GM19397 (cell line): ENCODE measurements around the gene CCDC157.

Experiments
- ATAC-seq: cut with Tn5 transposase; IDR thresholded peaks from one replicate; pipeline ENCODE4 v1.9.1; 2021; ENCODE audit warnings: mild to moderate bottlenecking, moderate library complexity; ENCODE audit not compliant: unreplicated experiment

Gene CCDC157

DNA sequence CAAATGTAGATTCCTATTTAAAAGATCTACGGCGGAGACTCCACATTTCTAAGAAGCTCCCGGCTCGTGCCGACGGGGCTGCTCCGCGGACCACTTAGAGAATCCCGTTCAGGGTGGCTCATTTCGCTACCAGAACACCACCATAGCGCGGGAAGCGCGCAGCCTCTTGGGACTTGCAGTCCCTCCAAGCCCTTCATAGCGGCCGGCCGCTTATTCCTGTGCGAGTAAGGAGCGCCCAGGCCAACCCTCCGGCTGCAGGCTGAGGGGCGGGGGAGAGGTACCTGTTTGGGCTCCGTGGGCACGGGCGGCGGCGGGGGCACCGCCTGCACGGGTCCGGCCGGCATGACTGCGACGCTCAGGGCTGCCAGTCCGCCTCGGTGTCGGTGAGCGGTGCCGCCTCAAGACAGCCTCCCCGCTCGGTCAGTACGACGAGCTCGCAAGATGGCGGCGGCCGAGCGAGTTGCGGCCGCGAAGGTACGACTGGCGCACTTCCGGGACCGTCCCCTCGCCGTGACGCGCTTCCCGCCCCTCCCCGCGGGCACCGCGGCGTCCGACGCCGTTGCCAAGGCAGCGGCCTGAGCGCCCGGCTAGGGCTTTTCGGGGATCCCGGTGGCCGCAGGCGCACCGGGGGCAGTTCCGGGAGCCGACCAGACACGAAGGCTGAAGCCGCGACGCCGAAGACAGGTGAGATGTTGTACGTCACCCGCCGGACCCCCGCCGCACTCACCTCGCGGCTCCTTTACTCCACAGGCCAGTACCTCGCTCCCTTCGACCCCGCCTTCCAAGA lies at the start of gene CCDC157, which contains the start of gene SF3A1:
Gene CCDC157 (plus strand): TSS at position 559 of the 787 bp plus-strand sequence. CDS start 8,994 bp downstream, outside the sequence.
Gene SF3A1 (minus strand): TSS at position 446 of the 787 bp plus-strand sequence. CDS start 102 bp downstream, at position 344.
- ATAC-seq, result peak; percentile 97

DNA sequence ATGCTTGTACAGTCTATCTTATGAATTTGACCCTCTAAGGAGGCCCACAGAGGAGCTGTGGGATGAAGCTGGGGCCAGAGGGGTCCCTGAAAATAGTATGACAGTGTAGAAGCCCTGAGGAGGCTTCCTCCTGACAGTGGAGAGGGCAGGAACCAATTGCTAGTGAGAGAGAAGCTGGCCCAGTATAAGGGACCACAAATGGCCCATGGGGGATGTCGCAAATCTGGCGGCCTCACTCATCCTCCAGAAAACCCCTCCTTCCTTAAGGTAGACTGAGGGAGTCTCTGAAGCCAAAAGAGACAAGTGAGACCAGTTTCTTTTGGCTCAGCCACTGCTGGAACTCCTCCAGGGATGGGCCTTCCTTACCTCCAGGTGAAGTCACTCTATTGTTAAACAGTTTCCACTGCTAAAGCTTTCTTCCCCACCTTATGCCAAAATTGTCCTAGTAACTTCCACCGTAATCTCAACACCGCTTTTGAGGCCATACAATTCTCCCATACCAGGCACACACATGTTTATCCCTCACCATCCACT lies 49.7 kb upstream of the CCDC157 start:
- ATAC-seq, result no peak

DNA sequence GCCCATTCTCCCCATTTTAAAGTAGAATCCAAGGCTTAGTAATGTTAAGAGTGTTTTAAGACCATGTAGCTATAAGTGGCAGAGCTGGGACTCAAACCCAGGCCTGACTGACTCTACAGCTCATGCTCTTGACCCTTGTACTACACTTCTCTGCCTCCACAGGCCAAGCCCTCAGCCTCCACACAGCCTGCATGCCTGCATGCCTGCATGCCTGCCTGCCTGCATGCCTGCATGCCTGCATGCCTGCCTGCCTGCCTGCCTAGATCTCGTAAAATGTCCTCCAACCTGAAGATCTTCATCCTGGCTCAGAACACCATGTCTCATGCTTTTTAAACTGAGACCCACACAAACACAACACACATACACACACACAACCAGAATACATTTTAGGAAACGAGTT lies 48.7 kb upstream of the CCDC157 start:
- ATAC-seq, result no peak

DNA sequence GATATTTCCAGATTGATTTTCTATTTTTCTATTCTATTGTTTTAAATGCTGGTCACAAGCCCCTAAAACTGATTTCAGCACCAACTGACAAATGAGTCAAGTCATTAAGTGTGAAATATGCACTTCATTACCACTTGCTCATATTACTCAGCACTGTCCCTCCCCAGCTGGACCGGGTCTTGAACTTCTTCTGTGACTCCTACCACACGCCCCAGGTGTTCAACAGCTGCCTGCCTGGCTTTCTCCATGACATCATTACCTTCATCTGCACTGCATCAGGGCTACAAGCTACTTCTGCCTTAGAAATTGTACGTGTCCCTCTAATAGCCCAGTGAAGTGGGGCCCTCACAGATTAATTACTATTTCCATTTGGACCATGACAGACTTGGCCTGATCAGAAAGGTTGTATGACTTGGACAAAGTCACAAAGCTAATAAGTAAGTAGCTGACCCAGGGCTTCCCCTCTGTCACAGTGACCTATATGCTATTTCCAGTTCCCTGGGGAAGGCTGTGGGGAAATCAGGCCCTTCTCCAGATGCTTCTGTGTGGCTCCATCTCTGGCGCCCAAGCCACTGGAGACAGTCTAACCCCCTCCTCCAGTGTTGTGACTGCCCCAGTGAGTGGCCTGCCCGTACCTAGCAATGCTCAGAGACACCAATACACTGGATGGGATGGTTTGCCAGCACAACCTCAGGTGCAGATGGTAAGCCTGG lies 48.1 kb upstream of the CCDC157 start:
- ATAC-seq, result no peak

DNA sequence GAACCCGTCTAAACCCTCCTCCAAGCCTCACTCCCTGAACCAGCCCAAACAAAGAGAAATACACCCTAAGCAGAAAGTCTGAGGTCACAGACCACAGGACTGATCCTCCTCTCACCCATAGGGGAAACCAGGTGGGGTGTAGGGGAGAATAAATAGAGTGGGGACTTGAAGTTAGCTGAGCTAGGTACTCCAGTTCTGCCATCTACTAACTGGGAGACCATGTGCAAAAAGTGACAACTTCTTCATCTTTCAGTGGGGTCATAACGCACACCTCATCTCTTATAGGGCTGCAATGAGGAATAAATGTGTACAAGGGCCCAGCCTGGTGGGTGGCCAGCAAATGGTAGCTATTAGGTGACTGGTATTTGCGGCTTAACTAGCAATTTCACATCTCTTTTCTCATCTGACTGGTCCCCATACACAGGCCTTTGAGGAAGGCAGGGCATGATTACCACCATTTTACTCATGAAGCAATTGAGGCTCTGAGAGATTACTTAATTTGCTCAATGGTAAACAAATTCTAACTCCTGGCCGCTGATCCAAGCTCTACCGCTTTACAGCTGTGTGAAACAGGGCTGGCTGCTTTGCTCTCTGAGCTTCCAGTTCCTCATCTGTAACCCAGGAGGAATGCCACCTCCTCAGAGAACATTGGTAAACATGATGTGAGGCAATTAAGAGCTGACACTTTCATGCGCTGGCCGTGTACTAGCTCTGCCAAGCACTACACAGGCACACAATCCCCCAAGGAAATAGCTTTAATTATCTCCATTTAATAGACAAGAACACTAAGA lies 46.7 kb upstream of the CCDC157 start:
- ATAC-seq, result no peak

DNA sequence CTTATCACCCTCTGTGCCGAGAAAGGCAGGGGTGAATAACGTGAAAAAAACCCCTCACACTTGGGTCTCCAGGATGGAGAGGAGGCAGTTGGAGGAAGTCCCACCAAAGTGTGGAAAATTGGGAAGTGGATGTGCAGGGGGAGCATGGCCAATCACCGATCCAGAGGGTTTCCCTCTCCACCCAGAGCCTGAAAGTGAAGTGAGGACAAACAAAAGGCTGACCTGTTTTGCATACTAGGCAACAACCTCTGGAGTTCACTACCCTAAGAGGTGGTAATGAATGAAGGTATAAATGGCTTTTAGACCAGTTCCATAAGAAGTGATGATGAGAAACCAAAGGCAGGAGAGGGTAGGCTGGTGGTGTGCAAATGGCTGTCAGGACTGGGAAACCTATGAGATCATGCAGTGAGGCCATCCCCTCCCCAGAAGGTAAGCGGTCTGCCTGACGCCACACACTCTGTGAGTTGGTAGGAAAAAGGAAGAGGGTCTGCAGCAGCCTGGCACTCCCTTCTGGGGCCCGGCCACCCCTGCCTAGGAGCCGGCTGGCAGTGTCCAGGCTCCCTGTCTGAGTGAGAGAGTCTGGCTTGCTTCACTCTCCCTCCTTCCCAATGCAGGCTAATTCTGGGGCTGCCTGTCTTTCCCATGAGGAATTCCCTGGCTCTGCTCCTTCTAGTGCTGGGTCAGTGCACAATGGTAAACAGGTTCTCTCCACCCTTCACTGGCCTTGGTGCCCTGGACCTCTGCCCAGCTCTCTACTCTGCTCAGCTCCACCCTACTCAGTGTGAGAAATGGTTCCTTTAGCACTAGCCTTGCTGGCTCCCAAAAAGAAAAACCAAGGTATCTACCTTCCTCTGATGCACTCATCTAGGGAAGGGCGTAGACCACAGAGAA lies 45.7 kb upstream of the CCDC157 start:
- no peak for ATAC-seq

DNA sequence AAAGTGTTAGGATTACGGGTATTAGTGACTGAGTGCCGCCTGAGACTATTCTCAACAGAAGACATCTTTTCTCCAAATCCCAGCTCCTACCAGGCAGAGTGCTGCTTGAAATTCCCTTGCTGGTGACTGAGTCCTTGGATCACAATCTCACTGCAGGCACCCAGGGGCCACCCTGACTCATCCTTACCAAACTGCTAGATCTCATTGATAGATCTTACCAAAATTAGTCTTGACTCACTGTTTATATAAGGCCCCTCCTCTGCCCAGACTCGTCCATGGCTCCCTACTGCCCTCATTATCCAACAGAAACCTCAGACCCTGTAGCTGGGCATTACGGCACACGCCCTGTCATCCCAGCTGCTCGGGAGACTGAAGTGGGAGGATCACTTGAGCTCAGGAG lies 44.8 kb upstream of the CCDC157 start:
- no peak for ATAC-seq

DNA sequence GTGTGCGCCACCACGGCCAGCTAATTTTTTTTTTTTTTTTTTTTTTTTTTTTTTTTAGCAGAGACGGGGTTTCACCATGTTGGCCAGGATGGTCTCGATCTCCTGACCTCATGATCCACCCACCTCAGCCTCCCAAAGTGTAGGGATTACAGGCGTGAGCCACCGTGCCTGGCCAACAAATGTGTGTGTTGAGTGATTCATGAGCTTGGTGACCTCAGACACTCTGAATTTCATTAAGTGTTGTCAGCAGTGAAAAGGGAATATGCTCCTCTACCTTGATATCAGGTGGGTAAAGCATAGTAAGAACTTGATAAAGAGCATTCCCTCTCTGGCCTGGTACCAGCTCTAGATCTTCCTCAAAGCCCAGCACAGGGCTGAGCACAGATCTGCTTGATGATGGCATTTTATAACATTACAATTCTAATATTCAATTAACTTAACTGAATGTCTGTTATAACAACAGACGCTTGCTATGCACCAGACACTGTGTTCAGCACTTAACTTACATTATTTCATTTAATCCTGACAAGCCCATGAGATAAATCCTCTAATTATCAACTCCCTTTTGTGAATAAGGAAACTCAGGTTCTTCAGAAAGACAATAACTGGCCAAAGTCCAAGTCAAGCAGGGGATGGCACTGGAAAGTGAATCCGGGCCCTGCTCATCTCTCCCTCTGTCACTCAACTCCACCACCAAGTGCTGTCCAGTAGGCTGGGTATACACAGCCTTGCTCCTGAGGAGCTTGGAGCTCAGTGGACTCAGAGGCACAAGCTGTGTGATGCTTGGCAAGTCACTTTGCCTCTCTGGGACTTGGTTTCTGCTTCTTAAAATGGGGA lies 43.1 kb upstream of the CCDC157 start:
- no peak for ATAC-seq

DNA sequence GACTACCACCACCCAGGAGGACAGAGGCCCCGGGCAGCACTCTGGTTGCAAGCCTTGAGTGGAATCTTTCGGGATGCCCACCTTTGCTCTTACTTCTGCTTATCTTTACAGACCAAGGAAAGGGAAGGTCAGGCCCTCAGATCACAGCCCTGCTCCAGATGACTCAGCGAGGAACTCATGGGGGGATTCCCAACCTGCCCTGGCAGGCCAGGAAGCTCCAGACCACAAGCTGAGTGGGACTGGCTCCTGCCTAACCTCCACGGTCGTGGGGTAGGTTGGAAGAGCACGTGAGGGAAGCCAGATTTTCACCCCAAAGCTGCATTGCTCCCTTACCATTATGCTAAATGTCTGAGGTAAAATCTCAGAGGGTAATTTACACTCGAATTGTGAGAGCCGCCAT lies 41.9 kb upstream of the CCDC157 start:
- ATAC-seq, result no peak

DNA sequence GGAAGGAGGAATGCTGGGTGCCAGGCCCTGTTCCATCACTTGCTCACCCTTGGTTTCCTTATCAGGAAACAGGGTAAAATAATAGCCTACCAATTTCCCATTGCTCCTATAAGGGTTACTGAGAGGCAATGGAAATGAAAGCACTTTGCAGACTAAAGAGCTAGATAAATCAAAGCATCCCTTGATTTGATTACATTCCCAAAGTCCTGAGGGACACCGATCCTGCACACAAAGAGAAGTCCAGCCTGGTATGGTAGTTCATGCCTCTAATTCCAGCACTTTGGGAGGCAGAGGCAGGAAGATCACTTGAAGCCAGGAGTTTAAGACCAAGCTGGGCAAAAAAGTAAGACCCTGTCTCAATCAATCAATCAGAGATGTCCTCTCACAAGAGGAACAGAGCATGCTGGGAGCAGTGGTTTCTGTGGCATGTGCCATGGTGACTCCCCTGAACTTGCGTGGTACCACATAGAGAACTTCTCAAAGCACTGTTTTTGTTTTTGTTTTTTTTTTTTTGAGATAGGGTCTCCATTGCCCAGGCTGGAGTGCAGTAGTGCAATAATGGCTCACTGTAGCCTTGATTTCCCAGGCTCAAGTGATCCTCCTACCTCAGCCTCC lies 40.7 kb upstream of the CCDC157 start:
- ATAC-seq, result no peak

DNA sequence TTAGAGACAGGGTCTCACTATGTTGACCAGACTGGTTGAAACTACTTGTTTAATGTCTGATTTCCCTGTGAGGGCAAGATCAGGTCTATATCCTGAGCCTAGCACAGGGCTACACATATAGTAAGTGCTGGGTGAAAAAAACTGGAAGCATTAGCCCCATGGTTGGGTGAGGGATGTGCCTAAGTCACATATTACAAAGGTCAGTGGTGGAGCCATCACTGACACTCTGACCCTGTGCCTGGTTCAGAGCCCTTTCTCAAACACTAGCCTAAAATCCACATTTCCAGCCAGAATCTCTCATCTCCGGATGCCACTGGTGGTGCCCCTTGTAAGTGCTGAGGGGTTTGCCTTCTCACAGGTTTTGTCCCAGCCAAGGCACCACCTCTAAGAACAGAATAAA lies 39.0 kb upstream of the CCDC157 start:
- no peak for ATAC-seq

DNA sequence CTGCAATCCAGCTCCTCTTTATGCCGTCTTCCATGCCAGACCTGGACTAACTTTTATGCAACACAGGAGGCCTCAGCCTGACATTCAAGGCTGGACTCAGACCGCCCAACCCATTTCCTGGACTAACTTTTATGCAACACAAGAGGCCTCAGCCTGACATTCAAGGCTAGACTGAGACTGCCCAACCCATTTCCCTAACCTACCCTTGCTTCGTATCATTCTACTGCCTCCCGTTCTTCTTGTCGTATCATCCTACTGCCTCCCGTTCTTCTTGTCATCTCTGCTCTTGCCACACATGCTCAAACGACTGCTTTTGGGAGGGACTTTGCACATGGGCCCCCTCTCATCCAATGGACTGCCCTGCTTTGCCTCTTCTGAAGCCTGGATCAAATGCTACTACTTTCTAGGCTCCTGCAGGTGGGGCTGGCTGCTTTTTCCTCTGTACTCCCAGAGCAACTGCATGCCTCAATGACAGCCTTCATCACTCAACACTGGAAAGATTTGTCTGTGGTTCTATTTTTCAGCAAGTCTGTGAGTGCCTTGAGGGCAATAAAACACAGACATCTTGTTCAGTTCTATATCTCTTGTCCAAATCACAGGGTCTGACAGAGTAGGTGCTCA lies 37.9 kb upstream of the CCDC157 start:
- ATAC-seq, result no peak

DNA sequence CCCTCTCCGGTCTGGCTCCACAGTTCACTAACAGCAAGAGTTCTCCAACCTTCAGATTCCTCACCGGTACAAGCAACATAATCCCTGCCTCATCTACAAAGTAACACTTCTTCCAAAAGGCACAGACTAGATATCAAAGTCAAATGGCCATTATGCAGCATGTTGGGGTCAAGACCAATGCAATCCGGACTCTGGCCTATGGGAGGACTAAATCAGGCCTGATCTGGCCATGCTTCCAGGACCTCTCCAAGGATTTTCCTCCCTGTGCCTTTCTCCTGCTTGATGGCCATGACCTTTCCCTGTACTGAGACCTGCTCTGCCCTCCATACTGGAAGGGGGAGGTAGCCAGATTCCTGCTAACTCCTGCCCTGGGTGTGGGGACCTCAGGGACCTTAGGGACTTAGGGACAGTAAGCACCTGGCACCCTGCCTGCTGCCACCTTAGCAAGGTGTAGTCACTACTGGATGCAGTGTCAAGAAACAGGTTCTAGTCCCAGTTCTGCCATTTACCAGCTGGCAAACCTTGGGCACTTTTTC lies 36.7 kb upstream of the CCDC157 start:
- no peak for ATAC-seq

DNA sequence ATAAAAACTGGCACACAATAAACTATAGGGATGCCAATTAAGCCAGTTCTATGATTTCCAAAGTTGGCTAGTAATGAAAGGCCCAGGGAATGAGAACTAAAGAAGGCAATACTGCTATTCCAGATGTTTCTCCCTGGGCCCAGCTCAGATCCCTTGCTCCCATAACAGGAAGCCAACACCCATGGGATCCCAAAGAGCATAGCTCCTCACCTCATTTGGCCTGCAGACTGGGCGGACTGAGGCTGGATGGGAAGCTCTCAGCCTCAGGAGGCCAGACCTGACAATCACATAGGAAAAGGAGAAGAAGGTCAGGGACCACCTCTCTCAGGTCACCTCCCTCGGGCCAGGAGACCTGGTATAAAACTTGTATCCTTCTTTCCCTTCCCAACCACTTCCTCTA lies 35.3 kb upstream of the CCDC157 start:
- no peak for ATAC-seq

DNA sequence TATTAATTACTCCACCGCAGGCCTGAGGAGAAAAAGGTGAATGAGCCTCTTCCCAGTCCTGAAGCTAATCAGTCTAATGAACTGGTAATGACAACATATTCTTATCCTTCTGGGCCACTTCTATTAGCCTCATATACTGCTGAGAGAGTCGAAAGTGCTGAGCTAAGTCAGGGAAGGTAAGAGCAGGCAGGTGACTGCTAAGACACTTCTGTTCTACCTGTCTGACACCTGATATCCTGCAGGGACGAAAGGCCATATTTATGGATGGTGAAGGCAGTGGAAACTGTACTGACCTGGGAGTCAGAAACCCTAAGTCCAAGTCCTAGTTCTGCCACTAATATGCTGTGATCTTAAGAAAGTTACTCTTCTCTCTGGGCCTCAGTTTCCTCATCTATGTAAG lies 33.6 kb upstream of the CCDC157 start:
- ATAC-seq, result no peak

DNA sequence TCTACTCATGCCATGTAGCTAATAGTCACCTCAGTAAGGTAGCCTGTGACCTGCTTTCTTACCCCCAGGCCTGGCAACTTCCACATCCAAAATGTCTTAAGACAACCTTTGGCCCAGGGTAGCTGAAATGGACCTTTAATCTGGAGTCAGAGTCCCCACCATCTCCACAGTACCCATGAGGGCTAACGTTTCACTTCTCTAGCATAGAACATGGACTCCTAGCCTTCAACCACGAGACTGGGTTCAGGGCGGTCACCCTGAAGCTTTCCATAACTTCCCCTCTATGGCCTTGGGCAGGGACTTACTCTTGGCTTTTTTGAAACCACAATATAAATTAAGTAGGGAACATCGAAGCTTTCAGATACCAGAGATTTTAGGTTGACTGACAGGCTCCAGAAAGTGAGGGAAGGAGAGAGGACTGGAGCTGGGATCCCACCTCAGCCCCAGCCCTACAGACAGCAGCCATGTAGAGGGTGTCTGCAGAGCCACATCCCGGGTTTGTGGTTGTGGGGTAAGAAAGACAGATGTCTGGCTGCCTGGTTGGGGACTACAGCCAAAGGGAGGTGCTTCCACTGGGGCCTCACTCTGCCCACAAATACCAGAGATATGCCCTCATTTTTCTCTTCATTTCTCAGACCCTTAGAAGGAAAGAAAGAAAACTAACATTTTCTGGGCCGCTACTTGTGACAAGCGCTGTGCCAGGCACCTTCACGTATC lies 32.6 kb upstream of the CCDC157 start:
- ATAC-seq, result no peak

DNA sequence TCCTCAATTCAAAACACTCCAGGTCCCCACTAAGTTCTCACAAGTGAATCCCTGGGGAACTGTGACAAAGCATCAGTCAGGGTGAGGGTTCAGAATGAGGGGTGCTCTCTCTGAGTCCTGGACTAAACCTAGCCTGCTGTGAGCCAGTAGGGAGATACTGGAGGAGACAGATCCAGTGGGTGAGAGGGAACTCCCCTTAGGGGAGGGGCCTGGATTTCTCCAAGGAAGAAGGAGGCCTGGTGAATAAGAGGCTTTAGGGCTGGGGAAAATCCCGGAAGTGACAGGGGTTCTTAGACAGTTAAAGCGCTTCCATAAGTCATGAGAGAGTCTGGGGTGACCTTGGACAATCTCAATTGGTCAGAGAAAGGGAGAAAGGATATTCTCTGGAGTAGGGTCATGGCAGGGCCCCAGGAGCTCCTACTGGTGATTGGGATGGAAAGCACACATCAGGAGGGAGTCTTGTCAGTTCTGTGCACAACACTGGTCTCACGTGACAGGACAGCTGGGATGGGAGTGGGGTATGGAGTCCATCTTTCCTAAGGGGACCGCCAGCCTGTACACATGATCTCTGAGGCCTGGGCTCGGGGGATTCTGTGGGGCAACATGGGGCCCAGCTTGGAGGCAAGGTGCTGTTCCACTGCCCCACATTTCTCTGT lies 31.6 kb upstream of the CCDC157 start:
- no peak for ATAC-seq
